ENCODE results near the gene SETD2. TPM values are rescaled to one million over a fixed set of nuclear protein-coding genes. Genes with fewer than 3 reads are reported as not detected.

Gene SETD2
- total and polyA plus RNA-seq, 2 donors (not counting 1 experiment from before 2014, with no cell fraction given) = 22.5 to 35.3 TPM

- Histone ChIP-seq H3K27ac (ENCODE audit: insufficient read depth, low read length) (no peak overlapping the region), H3K27me3 (ENCODE audit: control insufficient read depth, insufficient read depth, low read length) (no peaks in the 10 kb centered on the region), H3K36me3 (ENCODE audit: control insufficient read depth, insufficient read depth, low read length) (no peaks in the 10 kb centered on the region), H2AFZ (ENCODE audit: low read length) (no peak overlapping the region), H3K9me3 (ENCODE audit: control insufficient read depth, insufficient read depth, low read depth, low read length) (no peaks in the 10 kb centered on the region), H4K20me1 (ENCODE audit: control insufficient read depth, extremely low read depth, insufficient read depth, low read length) (peaks cover 4% of the 10 kb centered on the region), H3K4me2 (ENCODE audit: extremely low read depth, insufficient read depth, low read length) (no peak overlapping the region), H3K9ac (ENCODE audit: insufficient read depth, low read length) (no peak overlapping the region), H3K4me3 (replicated peaks in 1 of 4; ENCODE audit: control extremely low read depth in 1 of 4, insufficient read depth in 1 of 4, low read depth in 3 of 4, low read length in 4 of 4) (no peak overlapping the region), H3K4me1 (ENCODE audit: control insufficient read depth, extremely low read depth, insufficient read depth, low read length) (peaks cover 2% of the 10 kb centered on the region), H3K79me2 (ENCODE audit: control insufficient read depth, insufficient read depth, low read length) (peaks cover 96% of the 10 kb centered on the region)
- no peak for DNase-seq (ENCODE audit: low read depth in 2 of 2)
- no peak for TF ChIP-seq CTCF (conservative IDR thresholded peaks at IDR 0.05 in 1 of 2, IDR thresholded peaks at IDR 0.05 in 1 of 2; ENCODE audit: low read depth in 1 of 2, low read length in 2 of 2)
- no peak for TF ChIP-seq EZH2 (IDR thresholded peaks at IDR 0.05; ENCODE audit: low read length, missing control alignments)
These were observed 192.8 kb downstream of the SETD2 start for GRCh38 chr3:46971151-46971550.

DNA sequence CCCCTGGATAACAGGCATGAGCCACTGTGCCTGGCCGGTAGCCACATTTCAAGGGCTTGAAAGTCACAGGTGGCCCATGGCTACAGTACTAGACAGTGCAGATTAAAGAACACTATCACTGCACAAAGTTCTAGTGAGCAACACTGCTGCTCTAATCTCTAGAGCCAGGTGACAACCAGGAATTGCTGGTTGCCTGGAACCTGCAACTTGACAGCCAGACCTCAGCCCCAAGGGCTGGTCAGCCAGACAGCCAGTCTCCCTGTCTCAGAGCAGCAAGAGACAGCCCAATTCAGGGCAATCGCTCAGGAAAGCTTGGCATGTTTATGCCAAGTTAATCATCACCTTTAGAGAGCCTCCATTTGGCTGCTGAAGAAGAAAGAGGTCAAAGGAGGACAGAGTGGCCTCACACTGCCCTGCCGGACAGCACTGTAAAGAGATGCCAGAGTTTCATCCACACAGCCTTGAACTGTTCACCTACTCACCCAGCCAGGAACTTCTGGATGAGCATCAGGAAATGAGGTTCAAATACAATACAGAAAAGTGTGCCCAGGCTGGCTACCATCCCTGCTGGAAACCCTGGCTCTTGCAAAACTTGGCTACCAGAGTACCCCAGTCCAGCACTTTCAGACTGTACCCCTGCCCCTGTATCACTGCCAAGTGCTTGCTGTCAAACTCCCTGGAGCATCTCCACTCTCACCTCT, 193.4 kb downstream of the SETD2 start:
- H3K4me3 ChIP-seq (replicated peaks in 1 of 4; ENCODE audit: control extremely low read depth in 1 of 4, insufficient read depth in 1 of 4, low read depth in 3 of 4, low read length in 4 of 4) = no peak overlapping the region
- no peaks in the 10 kb centered on the region for H3K36me3 ChIP-seq (ENCODE audit: control insufficient read depth, insufficient read depth, low read length)
- TF ChIP-seq EZH2 (IDR thresholded peaks at IDR 0.05; ENCODE audit: low read length, missing control alignments) (no peak), CTCF (conservative IDR thresholded peaks at IDR 0.05 in 1 of 2, IDR thresholded peaks at IDR 0.05 in 1 of 2; ENCODE audit: low read depth in 1 of 2, low read length in 2 of 2) (no peak)
- no peak for DNase-seq (ENCODE audit: low read depth in 2 of 2)
- no peak overlapping the region for H3K4me2 ChIP-seq (ENCODE audit: extremely low read depth, insufficient read depth, low read length)
- H3K79me2 ChIP-seq (ENCODE audit: control insufficient read depth, insufficient read depth, low read length) = peaks cover 96% of the 10 kb centered on the region
- H3K27ac ChIP-seq (ENCODE audit: insufficient read depth, low read length) = no peak overlapping the region
- no peaks in the 10 kb centered on the region for H3K27me3 ChIP-seq (ENCODE audit: control insufficient read depth, insufficient read depth, low read length)
- H3K9me3 ChIP-seq (ENCODE audit: control insufficient read depth, insufficient read depth, low read depth, low read length) = no peaks in the 10 kb centered on the region
- H4K20me1 ChIP-seq (ENCODE audit: control insufficient read depth, extremely low read depth, insufficient read depth, low read length) = peaks cover 4% of the 10 kb centered on the region
- no peak overlapping the region for H3K9ac ChIP-seq (ENCODE audit: insufficient read depth, low read length)
- peaks cover 2% of the 10 kb centered on the region for H3K4me1 ChIP-seq (ENCODE audit: control insufficient read depth, extremely low read depth, insufficient read depth, low read length)
- H2AFZ ChIP-seq (ENCODE audit: low read length) = no peak overlapping the region

DNA sequence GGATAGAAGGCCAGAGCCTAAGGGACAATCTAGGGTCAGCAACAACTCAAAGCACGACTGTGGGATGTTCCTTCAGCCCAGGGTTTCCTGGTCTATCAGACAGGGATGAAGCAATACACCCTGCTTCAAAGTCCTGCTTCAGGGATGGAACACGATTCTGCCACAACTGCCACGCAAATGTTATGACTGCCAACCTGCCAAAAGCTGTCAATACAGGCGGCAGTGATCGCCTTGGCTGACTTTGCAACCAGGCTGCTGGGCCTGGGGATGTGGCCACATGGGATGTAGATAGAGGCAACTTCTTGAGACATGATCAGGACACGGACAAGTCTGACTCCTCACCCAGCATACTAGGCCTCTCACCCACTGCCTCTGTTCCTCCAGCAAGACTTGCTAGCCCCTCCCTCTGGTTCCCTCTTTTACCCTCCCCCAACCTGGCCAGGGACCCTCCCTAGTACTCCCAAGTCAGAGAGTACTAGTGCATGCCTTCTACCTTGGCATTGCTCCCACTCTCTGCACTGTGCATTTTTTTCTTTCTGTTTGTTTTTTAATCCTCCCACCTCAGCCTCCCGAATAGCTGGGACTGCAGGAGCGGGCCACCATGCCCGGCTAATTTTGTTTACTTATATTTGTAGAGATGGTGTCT, 195.0 kb downstream of the SETD2 start:
- Histone ChIP-seq H3K4me1 (ENCODE audit: control insufficient read depth, extremely low read depth, insufficient read depth, low read length) (peaks cover 2% of the 10 kb centered on the region), H3K27ac (ENCODE audit: insufficient read depth, low read length) (no peak overlapping the region), H3K9ac (ENCODE audit: insufficient read depth, low read length) (no peak overlapping the region), H3K79me2 (ENCODE audit: control insufficient read depth, insufficient read depth, low read length) (peaks cover 88% of the 10 kb centered on the region), H4K20me1 (ENCODE audit: control insufficient read depth, extremely low read depth, insufficient read depth, low read length) (peaks cover 4% of the 10 kb centered on the region), H3K4me2 (ENCODE audit: extremely low read depth, insufficient read depth, low read length) (no peak overlapping the region), H3K4me3 (replicated peaks in 1 of 4; ENCODE audit: control extremely low read depth in 1 of 4, insufficient read depth in 1 of 4, low read depth in 3 of 4, low read length in 4 of 4) (no peak overlapping the region), H3K36me3 (ENCODE audit: control insufficient read depth, insufficient read depth, low read length) (no peaks in the 10 kb centered on the region), H3K9me3 (ENCODE audit: control insufficient read depth, insufficient read depth, low read depth, low read length) (no peaks in the 10 kb centered on the region), H2AFZ (ENCODE audit: low read length) (no peak overlapping the region), H3K27me3 (ENCODE audit: control insufficient read depth, insufficient read depth, low read length) (no peaks in the 10 kb centered on the region)
- TF ChIP-seq CTCF (conservative IDR thresholded peaks at IDR 0.05 in 1 of 2, IDR thresholded peaks at IDR 0.05 in 1 of 2; ENCODE audit: low read depth in 1 of 2, low read length in 2 of 2) (no peak), EZH2 (IDR thresholded peaks at IDR 0.05; ENCODE audit: low read length, missing control alignments) (no peak)
- DNase-seq (ENCODE audit: low read depth in 2 of 2) = no peak

Data from fibroblast of lung (primary cell).